Measurements from ENCODE around the gene RPLP2. TPM values are rescaled to one million over a fixed set of nuclear protein-coding genes. Genes with fewer than 3 reads are reported as not detected.

Gene RPLP2
- total RNA-seq, 1 donor: 99.4 TPM

DNA sequence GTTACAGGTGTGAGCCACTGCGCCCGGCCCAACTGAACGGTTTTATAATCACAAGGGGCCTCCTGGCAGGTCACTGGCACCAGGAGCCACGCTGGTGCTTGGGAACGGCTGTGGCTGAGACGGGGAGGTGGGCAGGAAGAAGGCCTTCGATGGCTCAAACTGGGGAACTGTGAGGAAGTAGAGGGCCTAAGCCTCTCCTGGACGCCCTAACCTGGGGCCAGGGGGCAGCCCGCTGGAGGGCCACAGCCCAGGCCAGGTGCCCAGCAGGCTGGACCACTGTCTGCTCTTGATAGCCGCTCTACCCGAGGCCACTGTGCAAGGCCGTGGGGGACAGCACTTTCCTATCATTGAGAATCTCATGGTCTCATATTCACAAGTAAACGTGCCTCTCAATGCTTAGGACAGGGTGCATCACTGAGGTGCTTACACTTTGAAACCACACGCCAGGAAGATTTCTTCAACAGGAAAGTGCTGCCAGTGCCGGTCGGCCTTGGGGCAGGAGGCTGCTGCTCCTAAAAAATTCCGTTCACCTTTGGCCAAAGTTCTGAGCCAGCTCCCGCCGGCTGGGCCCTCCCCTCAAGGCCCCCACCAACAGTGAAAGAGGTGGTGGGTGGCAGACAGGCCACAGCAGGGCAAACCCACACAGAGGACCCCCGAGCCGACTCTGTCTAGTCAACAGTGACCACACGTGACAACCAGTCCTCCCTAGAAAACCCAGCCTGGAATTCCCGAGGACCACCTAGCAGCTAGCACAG, 39.7 kb upstream of the RPLP2 start:
- no peak overlapping the region for H3K4me3 ChIP-seq (ENCODE audit: low read depth, low read length)
- DNase-seq (ENCODE audit: low read depth): no peak
- TF ChIP-seq, protein P1, sequence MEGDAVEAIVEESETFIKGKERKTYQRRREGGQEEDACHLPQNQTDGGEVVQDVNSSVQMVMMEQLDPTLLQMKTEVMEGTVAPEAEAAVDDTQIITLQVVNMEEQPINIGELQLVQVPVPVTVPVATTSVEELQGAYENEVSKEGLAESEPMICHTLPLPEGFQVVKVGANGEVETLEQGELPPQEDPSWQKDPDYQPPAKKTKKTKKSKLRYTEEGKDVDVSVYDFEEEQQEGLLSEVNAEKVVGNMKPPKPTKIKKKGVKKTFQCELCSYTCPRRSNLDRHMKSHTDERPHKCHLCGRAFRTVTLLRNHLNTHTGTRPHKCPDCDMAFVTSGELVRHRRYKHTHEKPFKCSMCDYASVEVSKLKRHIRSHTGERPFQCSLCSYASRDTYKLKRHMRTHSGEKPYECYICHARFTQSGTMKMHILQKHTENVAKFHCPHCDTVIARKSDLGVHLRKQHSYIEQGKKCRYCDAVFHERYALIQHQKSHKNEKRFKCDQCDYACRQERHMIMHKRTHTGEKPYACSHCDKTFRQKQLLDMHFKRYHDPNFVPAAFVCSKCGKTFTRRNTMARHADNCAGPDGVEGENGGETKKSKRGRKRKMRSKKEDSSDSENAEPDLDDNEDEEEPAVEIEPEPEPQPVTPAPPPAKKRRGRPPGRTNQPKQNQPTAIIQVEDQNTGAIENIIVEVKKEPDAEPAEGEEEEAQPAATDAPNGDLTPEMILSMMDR (IDR thresholded peaks at IDR 0.05; ENCODE audit: insufficient read depth, low read length): no peak

DNA sequence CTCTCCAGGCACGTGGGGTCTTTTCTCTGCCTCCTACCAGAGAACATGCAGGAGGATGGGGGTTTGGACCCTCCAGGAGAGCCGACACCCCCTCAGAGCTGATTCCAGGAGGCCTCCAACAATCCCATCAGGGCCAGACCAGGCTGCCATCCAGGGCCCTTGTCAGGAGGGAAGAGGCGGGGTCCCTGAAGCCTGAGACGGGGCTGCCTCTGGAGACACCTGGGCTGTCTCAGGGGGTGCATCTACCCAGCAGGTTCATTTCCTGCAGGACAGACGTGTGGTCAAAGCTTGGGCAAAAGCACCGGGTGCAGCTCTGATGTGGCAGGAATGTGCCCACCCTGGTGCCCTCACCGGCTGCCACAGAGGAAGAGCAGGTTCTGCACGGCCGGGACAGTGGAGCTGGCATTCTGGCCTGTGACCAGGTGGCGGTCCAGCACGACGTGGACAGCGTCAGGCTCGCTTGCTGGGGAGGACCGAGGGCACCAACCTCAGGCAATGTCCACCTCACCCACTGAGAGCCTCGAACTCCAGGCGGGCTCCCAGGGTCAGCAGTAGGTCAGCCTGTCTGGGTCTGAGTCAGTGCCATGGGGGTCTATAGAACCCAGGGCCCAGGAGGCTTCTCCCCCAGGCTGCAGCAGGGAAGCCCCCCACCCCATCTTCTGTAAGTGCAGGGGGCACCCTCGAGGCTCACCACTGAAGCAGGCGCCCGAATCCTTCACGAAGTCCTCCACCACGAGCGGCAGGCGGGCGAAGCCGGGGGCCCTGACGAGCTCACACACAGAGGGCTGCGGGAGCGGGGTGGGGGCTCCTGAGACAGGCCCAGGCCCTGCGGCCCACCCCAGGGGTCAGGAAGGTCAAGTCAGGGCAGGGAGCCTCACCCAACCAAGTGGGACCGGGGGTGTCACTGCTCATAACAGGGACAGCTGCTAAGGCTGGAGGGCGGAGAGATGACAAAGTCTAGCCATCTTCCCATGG, 38.8 kb upstream of the RPLP2 start:
- H3K4me3 ChIP-seq (ENCODE audit: low read depth, low read length): no peak overlapping the region
- DNase-seq (ENCODE audit: low read depth): no peak
- TF ChIP-seq, protein P1 (IDR thresholded peaks at IDR 0.05; ENCODE audit: insufficient read depth, low read length): no peak

DNA sequence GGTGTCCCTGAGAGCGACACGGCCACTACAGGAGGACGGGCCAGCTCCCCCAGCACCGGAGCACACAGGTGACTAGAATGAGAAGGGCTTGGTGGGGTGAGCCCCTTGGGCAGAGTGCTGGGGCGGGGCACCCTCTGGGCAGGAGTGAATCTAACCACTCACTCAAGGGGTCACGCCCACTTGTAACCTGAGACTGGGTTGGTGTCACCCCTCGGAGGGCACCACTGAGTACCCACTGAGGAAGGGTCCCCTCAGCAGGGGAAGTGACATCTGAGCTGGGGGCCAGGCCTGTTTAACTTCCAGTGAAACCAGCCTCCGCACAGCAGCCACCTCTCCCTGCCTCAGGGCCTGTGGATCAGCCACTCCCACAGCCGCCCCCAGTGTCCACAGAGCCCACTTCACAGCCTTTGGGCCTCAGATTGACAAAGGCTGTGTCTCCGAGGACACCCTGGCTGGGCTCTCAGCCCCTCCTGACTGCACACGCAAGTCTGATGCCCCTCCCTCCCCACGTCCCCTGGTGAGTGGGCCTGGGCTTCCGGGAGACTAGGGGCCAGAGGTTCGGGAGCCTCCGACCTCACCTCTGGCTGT, 38.1 kb upstream of the RPLP2 start:
- no peak for DNase-seq (ENCODE audit: low read depth)
- TF ChIP-seq, protein P1 (IDR thresholded peaks at IDR 0.05; ENCODE audit: insufficient read depth, low read length): no peak
- H3K4me3 ChIP-seq (ENCODE audit: low read depth, low read length): no peak overlapping the region

DNA sequence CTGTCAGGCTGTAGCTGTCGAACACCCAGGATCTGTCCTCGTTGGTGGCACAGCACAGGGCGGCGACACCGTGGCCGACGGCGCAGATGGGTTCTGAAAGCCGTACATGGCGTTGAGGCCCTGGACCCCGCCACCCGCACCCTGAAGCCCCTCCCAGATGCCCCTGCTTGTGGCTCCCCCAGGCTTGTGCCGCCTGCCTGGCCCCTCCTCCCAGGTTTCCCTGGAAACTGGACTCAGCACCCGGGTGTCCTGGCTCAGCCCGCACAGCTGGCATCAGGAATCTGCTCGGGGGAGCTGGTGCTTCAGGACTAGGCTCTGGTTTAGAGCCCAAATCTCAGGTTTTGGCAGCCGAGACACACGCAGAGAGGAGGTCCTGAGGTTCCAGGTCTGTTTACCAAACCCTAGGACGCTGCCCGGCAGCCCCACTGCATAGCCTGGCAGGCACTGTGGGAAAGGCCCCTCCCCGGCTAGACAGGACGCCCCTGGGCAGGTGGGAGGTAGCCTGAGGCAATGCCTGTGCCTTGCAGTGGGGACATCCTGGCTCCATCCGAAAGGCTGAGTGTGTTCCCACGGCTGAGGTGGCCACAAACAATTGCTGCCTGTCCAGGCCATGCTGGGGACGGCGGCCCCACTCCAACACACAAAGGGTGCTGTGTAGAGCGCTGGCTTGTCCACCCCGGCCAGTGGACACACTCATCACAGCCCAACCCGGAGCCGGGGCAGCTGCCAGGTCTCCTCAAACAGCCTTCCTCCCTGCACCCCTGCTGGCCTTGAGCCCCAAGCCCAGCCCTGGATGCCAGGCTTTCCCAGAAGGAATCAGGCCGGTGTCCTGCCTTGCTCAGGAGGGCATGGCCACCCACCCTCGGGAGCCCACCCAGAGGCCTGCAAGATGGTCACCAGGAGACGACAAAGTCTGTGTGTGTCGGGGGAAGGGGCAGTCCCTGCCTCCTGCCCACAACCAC, 37.1 kb upstream of the RPLP2 start:
- TF ChIP-seq, protein P1 (IDR thresholded peaks at IDR 0.05; ENCODE audit: insufficient read depth, low read length): no peak
- no peak overlapping the region for H3K4me3 ChIP-seq (ENCODE audit: low read depth, low read length)
- no peak for DNase-seq (ENCODE audit: low read depth)

- H3K4me3 ChIP-seq (ENCODE audit: low read depth, low read length): no peak overlapping the region
- TF ChIP-seq, protein P1 (IDR thresholded peaks at IDR 0.05; ENCODE audit: insufficient read depth, low read length): no peak
- no peak for DNase-seq (ENCODE audit: low read depth)
Measured at GRCh38 chr11:773425-773824, 36.3 kb upstream of the RPLP2 start.

DNA sequence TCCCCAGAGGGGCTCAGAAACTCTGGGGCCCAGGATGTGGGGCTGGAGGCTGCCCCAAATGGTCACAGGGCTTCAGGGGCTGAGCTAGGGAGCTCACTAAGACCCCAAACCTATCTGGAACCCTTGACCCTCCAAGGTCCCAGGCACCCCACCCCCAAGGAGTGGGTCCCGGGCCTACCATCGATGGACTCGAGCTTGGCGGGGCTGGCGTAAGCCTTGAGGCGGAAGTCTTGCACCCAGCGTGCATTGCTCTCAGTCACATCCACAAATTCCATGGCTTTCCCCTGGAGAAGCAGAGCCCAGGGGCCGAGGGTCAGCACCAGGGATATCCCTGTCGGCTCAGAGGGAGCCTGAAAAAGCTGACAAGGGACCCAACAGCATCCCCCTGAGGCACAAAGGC, 35.9 kb upstream of the RPLP2 start:
- TF ChIP-seq, protein P1 (IDR thresholded peaks at IDR 0.05; ENCODE audit: insufficient read depth, low read length): no peak
- H3K4me3 ChIP-seq (ENCODE audit: low read depth, low read length): no peak overlapping the region
- DNase-seq (ENCODE audit: low read depth): no peak

All from fibroblast of the aortic adventitia (primary cell).